Gastroesophageal sphincter (tissue), 4 donors: ENCODE results near the gene WDR5. TPM values are rescaled to one million over a fixed set of nuclear protein-coding genes. Genes with fewer than 3 reads are reported as not detected.

Experiments used
- ATAC-seq: fragments of 150-250 bp; one replicate; pipeline ENCODE4 v1.9.1; 2016; ENCODE audit warnings: mild to moderate bottlenecking, moderate library complexity
- H3K27ac ChIP-seq, 4 donors: fragments of 200-600 bp; sonication (generic) in 3 of 4; 1 replicate in 3 of 4; 2 replicates in 1 of 4; pipeline ENCODE4 v1.5.1; 2016 to 2019
- H3K27me3 ChIP-seq: fragments of 200-600 bp; sonication (generic); one replicate; pipeline ENCODE4 v1.5.1; 2019
- H3K36me3 ChIP-seq, 2 donors: fragments of 200-600 bp; sonication (generic); one replicate each; pipeline ENCODE4 v1.5.1; 2019; ENCODE audit warnings: control low read depth in 1 of 2
- H3K4me1 ChIP-seq, 3 donors: fragments of 200-600 bp; sonication (generic); 1 replicate in 2 of 3; 2 replicates in 1 of 3; pipeline ENCODE4 v1.5.1; 2016 to 2019; ENCODE audit warnings: control low read depth in 2 of 3
- H3K4me3 ChIP-seq, 2 donors: fragments of 200-600 bp; sonication (generic); one replicate each; pipeline ENCODE4 v1.5.1; 2019; ENCODE audit warnings: mild to moderate bottlenecking in 1 of 2, moderate library complexity in 1 of 2
- H3K9me3 ChIP-seq, 3 donors: fragments of 200-600 bp; sonication (generic); one replicate each; pipeline ENCODE4 v1.5.1; 2017 to 2019; ENCODE audit warnings: control low read depth in 2 of 3
- EP300 ChIP-seq: sonication (generic); formaldehyde crosslinking; IDR thresholded peaks from one replicate; pipeline ENCODE4 v1.6.1; 2017; ENCODE audit warnings: antibody characterized with exemption, mild to moderate bottlenecking
- POLR2A ChIP-seq, 2 donors: fragments of 450-650 bp; IDR thresholded peaks; one replicate each; pipeline ENCODE4 v1.6.1; 2017; ENCODE audit warnings: antibody characterized with exemption in 2 of 2, mild to moderate bottlenecking in 2 of 2, moderate library complexity in 1 of 2
- POLR2AphosphoS5 ChIP-seq: sonication (generic); formaldehyde crosslinking; IDR thresholded peaks from one replicate; pipeline ENCODE4 v1.6.1; 2017; ENCODE audit warnings: antibody characterized with exemption
- WGBS, 2 donors: methylation state at CpG; one replicate each; pipeline ENCODE4 v1.1.5; 2018; ENCODE audit warnings: low coverage in 1 of 2; 5-methylcytosine and 5-hydroxymethylcytosine counted together
- total RNA-seq, 4 donors: library from RNA; depleted of rRNA; stranded (reverse); fragments of >200 nt; gene quantifications; one replicate each; pipeline ENCODE4 v1.1.0, GENCODE V29; 2016
- TF ChIP-seq, protein P1 (sequence below), 4 experiments: fragments of 200-600 bp in 2 of 4; fragments of 450-650 bp in 2 of 4; sonication (generic) in 1 of 4; IDR thresholded peaks; one replicate each; pipeline ENCODE4 v1.5.1; 2017 to 2019; ENCODE audit warnings: antibody characterized with exemption in 4 of 4, mild to moderate bottlenecking in 2 of 4, moderate library complexity in 2 of 4

Gene WDR5
- total RNA-seq, 4 donors from 2014 or later = 16.4 to 30.2 (median 24.8) TPM

- Histone ChIP-seq H3K27ac (no peak overlapping the region), H3K4me3 (no peak overlapping the region), H3K27me3 (no peaks in the 10 kb centered on the region), H3K36me3 (peaks cover 0 to 54% of the 10 kb centered on the region in 2 donors), H3K9me3 (no peaks in the 10 kb centered on the region), H3K4me1 (peaks cover 0 to 17% (median 7%) of the 10 kb centered on the region in 3 donors)
- TF ChIP-seq, protein P1, sequence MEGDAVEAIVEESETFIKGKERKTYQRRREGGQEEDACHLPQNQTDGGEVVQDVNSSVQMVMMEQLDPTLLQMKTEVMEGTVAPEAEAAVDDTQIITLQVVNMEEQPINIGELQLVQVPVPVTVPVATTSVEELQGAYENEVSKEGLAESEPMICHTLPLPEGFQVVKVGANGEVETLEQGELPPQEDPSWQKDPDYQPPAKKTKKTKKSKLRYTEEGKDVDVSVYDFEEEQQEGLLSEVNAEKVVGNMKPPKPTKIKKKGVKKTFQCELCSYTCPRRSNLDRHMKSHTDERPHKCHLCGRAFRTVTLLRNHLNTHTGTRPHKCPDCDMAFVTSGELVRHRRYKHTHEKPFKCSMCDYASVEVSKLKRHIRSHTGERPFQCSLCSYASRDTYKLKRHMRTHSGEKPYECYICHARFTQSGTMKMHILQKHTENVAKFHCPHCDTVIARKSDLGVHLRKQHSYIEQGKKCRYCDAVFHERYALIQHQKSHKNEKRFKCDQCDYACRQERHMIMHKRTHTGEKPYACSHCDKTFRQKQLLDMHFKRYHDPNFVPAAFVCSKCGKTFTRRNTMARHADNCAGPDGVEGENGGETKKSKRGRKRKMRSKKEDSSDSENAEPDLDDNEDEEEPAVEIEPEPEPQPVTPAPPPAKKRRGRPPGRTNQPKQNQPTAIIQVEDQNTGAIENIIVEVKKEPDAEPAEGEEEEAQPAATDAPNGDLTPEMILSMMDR (IDR thresholded peaks at IDR 0.05) = no peak
- TF ChIP-seq POLR2AphosphoS5 (no peak), EP300 (no peak), POLR2A (IDR thresholded peaks at IDR 0.05) (no peak)
- WGBS, 2 donors = 78 to 95% methylated on average over 3 to 10 of the region's 20 CpGs
- no peak for ATAC-seq
Observed at GRCh38 chr9:134159566-134160245, 23.8 kb downstream of the WDR5 start.

DNA sequence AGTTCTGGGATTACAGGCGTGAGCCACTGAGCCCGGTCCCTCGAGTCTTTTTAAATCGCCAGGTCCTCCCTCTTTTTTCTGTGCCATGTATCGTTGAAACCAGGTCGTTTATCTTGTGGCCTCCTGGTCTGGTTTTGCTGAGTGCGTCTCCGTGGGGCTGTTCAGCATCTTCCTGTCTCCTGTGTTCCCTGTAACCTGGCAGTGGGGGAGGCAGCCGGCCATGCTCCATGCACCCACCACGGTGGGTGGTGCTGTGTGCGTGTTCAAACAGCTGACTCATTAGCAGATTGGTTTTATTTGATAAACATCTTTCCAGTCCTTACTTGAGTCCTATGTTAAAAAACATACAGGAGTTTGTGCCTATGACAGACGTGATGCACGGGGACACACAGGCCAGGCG lies 25.8 kb downstream of the WDR5 start:
- Histone ChIP-seq H3K27ac (no peak overlapping the region), H3K36me3 (peaks cover 0 to 34% of the 10 kb centered on the region in 2 donors), H3K4me3 (no peak overlapping the region), H3K27me3 (no peaks in the 10 kb centered on the region), H3K4me1 (peaks cover 0 to 17% (median 7%) of the 10 kb centered on the region in 3 donors), H3K9me3 (no peaks in the 10 kb centered on the region)
- ATAC-seq = no peak
- WGBS, 2 donors = 80 to 85% methylated on average over 4 to 14 of the region's 14 CpGs
- TF ChIP-seq, protein P1 (IDR thresholded peaks at IDR 0.05) = no peak
- TF ChIP-seq POLR2AphosphoS5 (no peak), POLR2A (IDR thresholded peaks at IDR 0.05) (no peak), EP300 (no peak)

GRCh38 chr9:134162212-134162775 lies 26.4 kb downstream of the WDR5 start:
- Histone ChIP-seq H3K9me3 (no peaks in the 10 kb centered on the region), H3K27me3 (no peaks in the 10 kb centered on the region), H3K36me3 (peaks cover 0 to 28% of the 10 kb centered on the region in 2 donors), H3K4me3 (no peak overlapping the region), H3K4me1 (peaks cover 0 to 17% (median 7%) of the 10 kb centered on the region in 3 donors), H3K27ac (no peak overlapping the region)
- WGBS, 2 donors = 92 to 100% methylated on average over 2 to 9 of the region's 9 CpGs
- TF ChIP-seq POLR2AphosphoS5 = no peak
- TF ChIP-seq, protein P1 (IDR thresholded peaks at IDR 0.05) = no peak
- no peak for TF ChIP-seq EP300
- no peak for TF ChIP-seq POLR2A (IDR thresholded peaks at IDR 0.05)
- no peak for ATAC-seq

DNA sequence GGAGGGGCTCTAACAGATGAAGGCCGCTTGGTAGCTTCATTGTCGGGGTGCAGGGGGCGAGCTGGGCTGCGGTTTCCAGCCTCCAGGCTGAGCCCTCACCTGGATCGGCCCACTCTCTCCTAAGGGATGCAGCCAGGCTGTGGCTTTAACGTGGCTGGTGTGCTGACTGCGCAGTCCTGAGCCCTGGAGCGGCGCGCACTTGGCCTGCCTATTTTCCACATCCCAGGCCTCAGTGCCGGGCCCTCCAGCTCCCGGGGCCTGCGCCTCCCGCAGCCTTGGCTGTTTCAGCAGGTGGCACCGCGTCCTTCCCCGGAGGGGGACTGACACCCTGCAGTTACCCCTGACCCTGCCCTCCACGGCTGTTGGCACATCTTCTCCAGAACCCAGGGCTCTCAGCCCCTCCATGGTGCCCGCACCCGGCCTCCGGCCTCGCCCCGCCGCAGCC lies 27.1 kb downstream of the WDR5 start:
- ATAC-seq = no peak
- Histone ChIP-seq H3K27me3 (no peaks in the 10 kb centered on the region), H3K4me1 (peaks cover 0 to 17% (median 7%) of the 10 kb centered on the region in 3 donors), H3K4me3 (no peak overlapping the region), H3K9me3 (no peaks in the 10 kb centered on the region), H3K27ac (no peak overlapping the region), H3K36me3 (peaks cover 0 to 21% of the 10 kb centered on the region in 2 donors)
- TF ChIP-seq POLR2AphosphoS5 (no peak), EP300 (no peak), POLR2A (IDR thresholded peaks at IDR 0.05) (no peak)
- TF ChIP-seq, protein P1 (IDR thresholded peaks at IDR 0.05) = no peak
- WGBS, 2 donors = 93% methylated on average over 3 of the region's 24 CpGs; no CpG with 5 or more reads in 1 of the 2 donors
